B cell (primary cell): Measurements from ENCODE around the gene ADARB2. TPM values are rescaled to one million over a fixed set of nuclear protein-coding genes. Genes with fewer than 3 reads are reported as not detected.

Experiments used
- ATAC-seq: fragments of 200-7000 bp; cut with Tn5 transposase; one replicate; pipeline ENCODE4 v1.10.0; 2021; ENCODE audit warnings: low read depth, mild to moderate bottlenecking, moderate number of reproducible peaks, moderate library complexity
- CTCF ChIA-PET: fragments of 350-600 bp; sonication (Branson Sonifier 250); formaldehyde crosslinking; loops from one replicate; lab custom pipeline; 2021; ENCODE audit warnings: antibody characterized with exemption, inconsistent platforms; lab: Charles Lee
- POLR2A ChIA-PET: fragments of 350-600 bp; sonication (Branson Sonifier 250); formaldehyde crosslinking; loops from one replicate; lab custom pipeline; 2021; ENCODE audit warnings: antibody characterized with exemption; lab: Charles Lee
- DNase-seq: peaks from one replicate; pipeline ENCODE4 v3.0.0; 2013
- H2AFZ ChIP-seq: 2 replicates; pipeline ENCODE4 v1.6.1; 2012; ENCODE audit warnings: mild to moderate bottlenecking, low read depth, low read length; ENCODE audit not compliant: insufficient read depth, poor library complexity, severe bottlenecking
- H3K27ac ChIP-seq, 2 donors: 1 replicate in 1 of 2; 2 replicates in 1 of 2; pipeline ENCODE4 v1.5.1; 2012 to 2013; ENCODE audit warnings: low read length in 2 of 2, mild to moderate bottlenecking in 2 of 2, moderate library complexity in 1 of 2
- H3K27me3 ChIP-seq, 4 experiments: fragments of 200-600 bp in 1 of 4; sonication (generic) in 1 of 4; replicated peaks in 1 of 4; 1 replicate in 2 of 4; 2 replicates in 2 of 4; pipeline versions ENCODE4 v1.6.1 to v1.7.0; 2013 to 2016; ENCODE audit warnings: low read length in 3 of 4, mild to moderate bottlenecking in 2 of 4, mixed read lengths in 1 of 4, moderate library complexity in 1 of 4; ENCODE audit not compliant: insufficient read depth in 4 of 4, control insufficient read depth in 3 of 4; ENCODE audit errors: control extremely low read depth in 1 of 4
- H3K36me3 ChIP-seq, 2 experiments: replicated peaks in 1 of 2; 1 replicate in 1 of 2; 2 replicates in 1 of 2; pipeline versions ENCODE4 v1.6.1 to v1.7.1; 2013; ENCODE audit warnings: low read length in 1 of 2; ENCODE audit not compliant: insufficient read depth in 2 of 2, control insufficient read depth in 1 of 2; ENCODE audit errors: control extremely low read depth in 1 of 2, extremely low read depth in 1 of 2
- H3K4me1 ChIP-seq, 2 donors: fragments of 200-600 bp in 1 of 2; sonication (generic) in 1 of 2; 1 replicate in 1 of 2; 2 replicates in 1 of 2; pipeline versions ENCODE4 v1.5.1 to v1.6.1; 2013 to 2017; ENCODE audit warnings: low read length in 2 of 2; ENCODE audit not compliant: control insufficient read depth in 2 of 2, insufficient read depth in 2 of 2
- H3K4me2 ChIP-seq: replicated peaks from 2 replicates; pipeline ENCODE3; 2012; ENCODE audit warnings: mild to moderate bottlenecking, low read depth, low read length; ENCODE audit not compliant: poor library complexity, severe bottlenecking
- H3K4me3 ChIP-seq, 5 experiments: fragments of 200-600 bp in 1 of 5; sonication (generic) in 1 of 5; 1 replicate in 3 of 5; 2 replicates in 2 of 5; pipeline versions ENCODE4 v1.5.1 to v1.7.0; 2011 to 2016; ENCODE audit warnings: low read length in 4 of 5, mild to moderate bottlenecking in 4 of 5, low read depth in 2 of 5, control low read depth in 1 of 5, moderate library complexity in 1 of 5; ENCODE audit not compliant: insufficient read depth in 1 of 5; ENCODE audit errors: control extremely low read depth in 1 of 5, extremely low read depth in 1 of 5
- H3K79me2 ChIP-seq: fragments of 200-600 bp; sonication (generic); one replicate; pipeline ENCODE4 v1.6.0; 2016; ENCODE audit warnings: low read length; ENCODE audit not compliant: control insufficient read depth, insufficient read depth
- H3K9ac ChIP-seq: fragments of 200-600 bp; sonication (generic); 2 replicates; pipeline ENCODE4 v1.6.1; 2017; ENCODE audit warnings: mild to moderate bottlenecking, low read length, moderate library complexity
- H3K9me3 ChIP-seq, 3 donors: one replicate each; pipeline versions ENCODE4 v1.6.1 to v1.7.1; 2013; ENCODE audit warnings: low read length in 2 of 3; ENCODE audit not compliant: control insufficient read depth in 2 of 3, insufficient read depth in 1 of 3; ENCODE audit errors: control extremely low read depth in 1 of 3
- H4K20me1 ChIP-seq: 2 replicates; pipeline ENCODE4 v1.6.0; 2012; ENCODE audit warnings: mild to moderate bottlenecking, low read length; ENCODE audit not compliant: insufficient read depth, control insufficient read depth, poor library complexity, severe bottlenecking
- H3K27ac Mint-ChIP-seq: one replicate; pipeline ENCODE4 v1.8.0; 2021; ENCODE audit warnings: mixed read lengths
- H3K27me3 Mint-ChIP-seq: one replicate; pipeline ENCODE4 v1.8.0; 2021; ENCODE audit warnings: mixed read lengths
- H3K4me1 Mint-ChIP-seq: one replicate; pipeline ENCODE4 v1.8.0; 2021; ENCODE audit warnings: mixed read lengths
- H3K4me3 Mint-ChIP-seq: one replicate; pipeline ENCODE4 v1.8.0; 2021; ENCODE audit warnings: mixed read lengths
- H3K9me3 Mint-ChIP-seq: one replicate; pipeline ENCODE4 v1.8.0; 2022; ENCODE audit warnings: mixed read lengths; ENCODE audit not compliant: insufficient read depth
- EZH2 ChIP-seq: IDR thresholded peaks from 2 replicates; pipeline ENCODE4 v1.6.1; 2012; ENCODE audit warnings: borderline replicate concordance, low read depth, mild to moderate bottlenecking, moderate library complexity, low read length; ENCODE audit not compliant: insufficient read depth, poor library complexity, severe bottlenecking
- WGBS: methylation state at CpG from one replicate; pipeline ENCODE4 v1.1.5; 2013; ENCODE audit warnings: missing lambda C conversion rate; ENCODE audit not compliant: insufficient coverage; 5-methylcytosine and 5-hydroxymethylcytosine counted together
- intact Hi-C: fragments of 100-400 bp; cut with micrococcal nuclease; formaldehyde crosslinking; loops from one replicate; pipeline ENCODE4 v1.10.0; 2022
- polyA plus RNA-seq: library from polyadenylated mRNA; depleted of rRNA; stranded (reverse); fragments of >200 nt; gene quantifications from 2 replicates; pipeline ENCODE4 v1.2.3, GENCODE V29; 2012
- total RNA-seq, 2 donors: library from RNA; stranded (reverse); fragments of 120-200 nt in 1 of 2; gene quantifications; 1 replicate in 1 of 2; 2 replicates in 1 of 2; pipeline versions ENCODE4 v1.2.3 to v1.2.4, GENCODE V29; 2013 to 2022
- TF ChIP-seq, protein P1 (sequence below): fragments of 200-600 bp; IDR thresholded peaks from one replicate; pipeline ENCODE4 v1.8.0; 2022; ENCODE audit warnings: antibody characterized with exemption, mild to moderate bottlenecking

The ADARB2 gene
- total and polyA plus RNA-seq, 2 donors (not counting 1 experiment from before 2014, with no cell fraction given): 0.13 to 0.96 TPM

GRCh38 chr10:1420661-1421362 is 316.5 kb downstream of the ADARB2 start:
- intact Hi-C loops: loop anchor here (1.0 to 10.0 kb wide), 8 partner anchors 33 to 1621 kb away; no protein-coding TSS in a partner anchor

More at GRCh38 chr10:1420661-1421362, 316.5 kb downstream of the ADARB2 start:
- Histone ChIP-seq H3K4me3 (peak overlapping the region in 3 of 5 experiments; percentile 23 to 42 (median 24)), H3K27ac (peak overlapping the region in 1 of 2 donors; percentile 14), H3K4me1 (peaks cover 50 to 63% of the 10 kb centered on the region in 2 donors), H3K4me2 (peak overlapping the region; percentile 73), H2AFZ (peak overlapping the region; percentile 29), H4K20me1 (no peaks in the 10 kb centered on the region), H3K79me2 (no peaks in the 10 kb centered on the region), H3K9ac (peak overlapping the region; percentile 24), H3K9me3 (peaks cover 0 to 11% (median 1%) of the 10 kb centered on the region in 3 donors), H3K27me3 (no peaks in the 10 kb centered on the region), H3K36me3 (no peaks in the 10 kb centered on the region)
- Mint-ChIP-seq H3K27me3 (peaks cover 4% of the 10 kb centered on the region), H3K4me3 (peak overlapping the region; percentile 78), H3K4me1 (peaks cover 60% of the 10 kb centered on the region), H3K9me3 (no peaks in the 10 kb centered on the region), H3K27ac (peak overlapping the region; percentile 80)
- peak; percentile 78 for ATAC-seq
- ChIA-PET CTCF (interaction anchor here (0.6 to 2.9 kb wide), 26 partner anchors 9 to 1623 kb away, joined by 3 to 14 read pairs (median 4); partner anchors contain the start of gene ADARB2), POLR2A (interaction anchor here (0.6 to 1.0 kb wide), 4 partner anchors 9 to 241 kb away, joined by 3 to 7 read pairs (median 4); no protein-coding TSS in a partner anchor)
- peak; percentile 90 for DNase-seq
- TF ChIP-seq, protein P1, sequence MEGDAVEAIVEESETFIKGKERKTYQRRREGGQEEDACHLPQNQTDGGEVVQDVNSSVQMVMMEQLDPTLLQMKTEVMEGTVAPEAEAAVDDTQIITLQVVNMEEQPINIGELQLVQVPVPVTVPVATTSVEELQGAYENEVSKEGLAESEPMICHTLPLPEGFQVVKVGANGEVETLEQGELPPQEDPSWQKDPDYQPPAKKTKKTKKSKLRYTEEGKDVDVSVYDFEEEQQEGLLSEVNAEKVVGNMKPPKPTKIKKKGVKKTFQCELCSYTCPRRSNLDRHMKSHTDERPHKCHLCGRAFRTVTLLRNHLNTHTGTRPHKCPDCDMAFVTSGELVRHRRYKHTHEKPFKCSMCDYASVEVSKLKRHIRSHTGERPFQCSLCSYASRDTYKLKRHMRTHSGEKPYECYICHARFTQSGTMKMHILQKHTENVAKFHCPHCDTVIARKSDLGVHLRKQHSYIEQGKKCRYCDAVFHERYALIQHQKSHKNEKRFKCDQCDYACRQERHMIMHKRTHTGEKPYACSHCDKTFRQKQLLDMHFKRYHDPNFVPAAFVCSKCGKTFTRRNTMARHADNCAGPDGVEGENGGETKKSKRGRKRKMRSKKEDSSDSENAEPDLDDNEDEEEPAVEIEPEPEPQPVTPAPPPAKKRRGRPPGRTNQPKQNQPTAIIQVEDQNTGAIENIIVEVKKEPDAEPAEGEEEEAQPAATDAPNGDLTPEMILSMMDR: peak; percentile 90
- TF ChIP-seq EZH2: no peak
- under 1% methylated on average over 22 of the region's 25 CpGs for WGBS
